Lung (tissue), 12 donors: ENCODE results near the gene PHC3. TPM values are rescaled to one million over a fixed set of nuclear protein-coding genes. Genes with fewer than 3 reads are reported as not detected.

ENCODE experiments used
- ATAC-seq: fragments of 200-7000 bp; cut with Tn5 transposase; one replicate; pipeline ENCODE4 v1.9.1; 2020; ENCODE audit warnings: moderate number of reproducible peaks; ENCODE audit not compliant: insufficient read depth, low FRiP score
- DNase-seq, 3 donors: peaks; one replicate each; pipeline ENCODE4 v3.0.0-alpha.2; 2013 to 2017
- H3K27ac ChIP-seq, 2 donors: one replicate each; pipeline ENCODE4 v1.5.1; 2013; ENCODE audit warnings: mild to moderate bottlenecking in 2 of 2, moderate library complexity in 2 of 2, control low read depth in 1 of 2, inconsistent platforms in 1 of 2, low read depth in 1 of 2, low read length in 1 of 2
- H3K27me3 ChIP-seq, 3 donors: one replicate each; pipeline ENCODE4 v1.5.1; 2013; ENCODE audit warnings: low read length in 2 of 3; ENCODE audit not compliant: control insufficient read depth in 3 of 3, insufficient read depth in 3 of 3
- H3K36me3 ChIP-seq, 4 donors: one replicate each; pipeline ENCODE4 v1.5.1; 2013; ENCODE audit warnings: low read length in 4 of 4, mild to moderate bottlenecking in 1 of 4, moderate library complexity in 1 of 4; ENCODE audit not compliant: control insufficient read depth in 4 of 4, insufficient read depth in 4 of 4
- H3K4me1 ChIP-seq, 5 donors: one replicate each; pipeline ENCODE4 v1.5.1; 2013; ENCODE audit warnings: low read length in 5 of 5, mild to moderate bottlenecking in 2 of 5, moderate library complexity in 1 of 5; ENCODE audit not compliant: control insufficient read depth in 5 of 5, insufficient read depth in 5 of 5
- H3K4me3 ChIP-seq: one replicate; pipeline ENCODE4 v1.5.1; 2013; ENCODE audit warnings: mild to moderate bottlenecking, control low read depth, moderate library complexity
- H3K9ac ChIP-seq, 2 donors: one replicate each; pipeline ENCODE4 v1.5.1; 2013; ENCODE audit warnings: low read length in 2 of 2, control low read depth in 1 of 2; ENCODE audit not compliant: insufficient read depth in 1 of 2
- H3K9me3 ChIP-seq, 4 donors: one replicate each; pipeline ENCODE4 v1.5.1; 2013; ENCODE audit warnings: low read length in 3 of 4, mild to moderate bottlenecking in 1 of 4, moderate library complexity in 1 of 4; ENCODE audit not compliant: control insufficient read depth in 4 of 4, insufficient read depth in 3 of 4
- CTCF ChIP-seq: IDR thresholded peaks from 2 replicates; pipeline ENCODE4 v1.5.1; 2012; ENCODE audit warnings: mild to moderate bottlenecking; ENCODE audit errors: control extremely low read depth, extremely low read depth
- WGBS, 2 donors: extraction: QIAGEN DNeasy Blood & Tissue Kit; methylation state at CpG; one replicate each; pipeline ENCODE4 v1.1.7; 2013; 5-methylcytosine and 5-hydroxymethylcytosine counted together
- polyA plus RNA-seq, 2 donors: library from polyadenylated mRNA; stranded (reverse); fragments of 200-250 nt; gene quantifications; one replicate each; pipeline ENCODE4 v1.2.1, GENCODE V29; 2013
- total RNA-seq, 2 donors: library from RNA; depleted of rRNA in 1 of 2; stranded (reverse); fragments of >200 nt in 1 of 2; gene quantifications; one replicate each; pipeline ENCODE4 v1.2.1, GENCODE V29; 2014 to 2021
- donor health status: control.
- donor health status: control.
- donor health status: Bipolar disorder and iron deficiency.
- donor health status: healthy.
- donor health status: DM: yes; HTN: yes; CAD: no.

The PHC3 gene
- total and polyA plus RNA-seq, 4 donors = 7.6 to 110 (median 31.1) TPM

- H3K9me3 ChIP-seq = no peaks in the 10 kb centered on the region
- no peak overlapping the region for H3K9ac ChIP-seq
- WGBS, 2 donors = 36 to 59% methylated on average over 3 of the region's 3 CpGs
- no peak for TF ChIP-seq CTCF
- peaks cover 0 to 14% (median 3%) of the 10 kb centered on the region in 5 donors for H3K4me1 ChIP-seq
- DNase-seq (no peak), ATAC-seq (no peak)
- H3K4me3 ChIP-seq = no peak overlapping the region
- H3K27ac ChIP-seq = no peak overlapping the region
- no peaks in the 10 kb centered on the region for H3K27me3 ChIP-seq
- peaks cover 10 to 24% (median 16%) of the 10 kb centered on the region in 4 donors for H3K36me3 ChIP-seq
Measured at GRCh38 chr3:170178651-170179050, 2.9 kb downstream of the PHC3 start.

GRCh38 chr3:170171563-170171962 is 10.0 kb downstream of the PHC3 start:
- no peak for TF ChIP-seq CTCF
- DNase-seq (no peak), ATAC-seq (no peak)
- Histone ChIP-seq H3K9ac (no peak overlapping the region), H3K4me3 (no peak overlapping the region), H3K27ac (no peak overlapping the region), H3K27me3 (no peaks in the 10 kb centered on the region), H3K36me3 (peaks cover 20 to 47% (median 28%) of the 10 kb centered on the region in 4 donors), H3K4me1 (peaks cover 0 to 3% (median 0%) of the 10 kb centered on the region in 5 donors), H3K9me3 (no peaks in the 10 kb centered on the region)
- 59 to 80% methylated on average over 1 of the region's 1 CpG for WGBS, 2 donors

- H3K9ac ChIP-seq = no peak overlapping the region
- WGBS, 2 donors = 74 to 77% methylated on average over 2 of the region's 2 CpGs
- no peak overlapping the region for H3K27ac ChIP-seq
- H3K36me3 ChIP-seq = peaks cover 12 to 45% (median 26%) of the 10 kb centered on the region in 4 donors
- ATAC-seq (no peak), DNase-seq (no peak)
- H3K4me3 ChIP-seq = no peak overlapping the region
- H3K4me1 ChIP-seq = peaks cover 0 to 6% (median 0%) of the 10 kb centered on the region in 5 donors
- no peaks in the 10 kb centered on the region for H3K27me3 ChIP-seq
- no peaks in the 10 kb centered on the region for H3K9me3 ChIP-seq
- TF ChIP-seq CTCF = no peak
Measured at GRCh38 chr3:170164717-170165116, 16.8 kb downstream of the PHC3 start.

- no peak for TF ChIP-seq CTCF
- 88 to 89% methylated on average over 4 of the region's 4 CpGs for WGBS, 2 donors
- DNase-seq (no peak), ATAC-seq (no peak)
- Histone ChIP-seq H3K36me3 (peaks cover 12 to 45% (median 23%) of the 10 kb centered on the region in 4 donors), H3K9me3 (no peaks in the 10 kb centered on the region), H3K4me1 (peaks cover 0 to 6% (median 0%) of the 10 kb centered on the region in 5 donors), H3K9ac (no peak overlapping the region), H3K27me3 (no peaks in the 10 kb centered on the region), H3K4me3 (no peak overlapping the region), H3K27ac (no peak overlapping the region)
Measured at GRCh38 chr3:170163956-170164645, 17.4 kb downstream of the PHC3 start.
